OCI-LY1 (cell line): ENCODE measurements around the gene APC.

Experiments
- H2AFZ ChIP-seq: fragments of 200-600 bp; sonication (generic), shearing (Covaris generic); 2 replicates; pipeline ENCODE4 v1.6.0; 2014; ENCODE audit warnings: antibody characterized with exemption, mild to moderate bottlenecking, low read length
- H3F3A ChIP-seq: fragments of 200-600 bp; sonication (generic), shearing (Covaris generic); 2 replicates; pipeline ENCODE4 v1.6.0; 2014; ENCODE audit warnings: mild to moderate bottlenecking, antibody characterized with exemption, low read length, moderate library complexity; ENCODE audit not compliant: insufficient read depth
- H3K27ac ChIP-seq: fragments of 200-600 bp; sonication (generic); 2 replicates; pipeline ENCODE4 v1.5.1; 2014; ENCODE audit warnings: low read length, mixed run types, mild to moderate bottlenecking, low read depth; ENCODE audit not compliant: poor library complexity, severe bottlenecking
- H3K27me3 ChIP-seq: fragments of 200-600 bp; sonication (generic); 2 replicates; pipeline ENCODE4 v1.6.0; 2014; ENCODE audit warnings: antibody characterized with exemption, mild to moderate bottlenecking, low read length, moderate library complexity; ENCODE audit not compliant: insufficient read depth
- H3K36me3 ChIP-seq: fragments of 200-600 bp; sonication (generic); 2 replicates; pipeline ENCODE4 v1.6.1; 2014; ENCODE audit warnings: mild to moderate bottlenecking, antibody characterized with exemption, low read length, moderate library complexity, mixed read lengths; ENCODE audit not compliant: insufficient read depth
- H3K4me1 ChIP-seq: fragments of 200-600 bp; sonication (generic); 2 replicates; pipeline ENCODE4 v1.5.1; 2014; ENCODE audit warnings: mild to moderate bottlenecking, low read length, moderate library complexity; ENCODE audit not compliant: insufficient read depth, severe bottlenecking
- H3K4me2 ChIP-seq: fragments of 200-600 bp; sonication (generic), shearing (Covaris generic); 2 replicates; pipeline ENCODE4 v1.6.1; 2014; ENCODE audit warnings: low read length
- H3K4me3 ChIP-seq: fragments of 200-600 bp; sonication (generic); 2 replicates; pipeline ENCODE4 v1.5.1; 2014; ENCODE audit warnings: low read length, low read depth, mild to moderate bottlenecking, mixed read lengths; ENCODE audit not compliant: poor library complexity, severe bottlenecking
- H3K79me2 ChIP-seq: fragments of 200-600 bp; shearing (Covaris generic); 2 replicates; pipeline ENCODE4 v1.6.1; 2016; ENCODE audit warnings: mixed run types, low read length, mixed read lengths; ENCODE audit not compliant: insufficient read depth
- H3K9ac ChIP-seq: fragments of 200-600 bp; sonication (generic), shearing (Covaris generic); 2 replicates; pipeline ENCODE4 v1.6.1; 2014; ENCODE audit warnings: mild to moderate bottlenecking, low read length, mixed read lengths
- H3K9me2 ChIP-seq: fragments of 200-600 bp; sonication (generic), shearing (Covaris generic); 2 replicates; pipeline ENCODE4 v1.6.1; 2014; ENCODE audit warnings: low read depth, mild to moderate bottlenecking, low read length, mixed read lengths
- H3K9me3 ChIP-seq: fragments of 200-600 bp; shearing (Covaris generic); 2 replicates; pipeline ENCODE4 v1.6.1; 2014; ENCODE audit warnings: low read length, mixed read lengths
- H4K20me1 ChIP-seq: fragments of 200-600 bp; sonication (generic), shearing (Covaris generic); 2 replicates; pipeline ENCODE4 v1.6.0; 2016; ENCODE audit warnings: mild to moderate bottlenecking, low read length; ENCODE audit not compliant: insufficient read depth
- EZH2 ChIP-seq: fragments of 200-600 bp; sonication (generic), shearing (Covaris generic); IDR thresholded peaks from 2 replicates; pipeline ENCODE4 v1.8.0; 2017; ENCODE audit warnings: borderline replicate concordance, mixed run types, mild to moderate bottlenecking, antibody characterized with exemption, low read length, moderate library complexity, mixed read lengths
- TF ChIP-seq, protein P1 (sequence below): fragments of 200-600 bp; sonication (generic), shearing (Covaris generic); IDR thresholded peaks from 2 replicates; pipeline ENCODE4 v1.5.1; 2017; ENCODE audit warnings: mild to moderate bottlenecking, antibody characterized with exemption, low read length, moderate library complexity, mixed read lengths

The APC gene

DNA sequence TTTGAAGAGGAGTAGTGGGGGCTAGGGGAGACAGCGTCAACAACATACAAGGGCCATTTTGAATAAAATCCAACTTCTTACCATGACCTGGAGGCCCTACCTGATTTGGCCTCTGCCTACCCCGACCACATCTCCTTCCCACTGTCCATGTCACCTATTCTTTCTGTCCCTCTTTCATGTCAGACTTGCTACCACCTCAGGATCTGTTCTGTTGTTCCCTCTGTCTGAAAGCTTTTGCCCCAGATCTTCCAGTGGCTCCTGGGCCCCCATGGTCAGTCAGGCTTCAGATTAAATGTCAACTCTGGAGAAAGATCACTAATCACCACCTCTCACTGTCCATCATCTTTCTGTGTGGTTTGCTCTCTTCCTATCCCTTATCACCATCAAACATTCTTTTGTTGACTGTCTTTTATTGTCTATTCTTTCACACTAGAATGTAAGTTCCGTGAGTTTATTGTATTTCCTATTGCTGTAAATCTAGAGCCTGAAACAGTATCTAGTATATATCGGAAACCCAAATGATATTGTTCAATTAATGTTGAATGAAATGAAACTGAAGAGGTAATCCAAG lies 31.2 kb upstream of the APC start:
- H2AFZ ChIP-seq = peak overlapping the region; percentile 87
- no peak overlapping the region for H3K27ac ChIP-seq
- H3K9me2 ChIP-seq = no peaks in the 10 kb centered on the region
- H3K9me3 ChIP-seq = no peaks in the 10 kb centered on the region
- peak overlapping the region; percentile 90 for H3K4me2 ChIP-seq
- H3K9ac ChIP-seq = peak overlapping the region; percentile 55
- no peaks in the 10 kb centered on the region for H3F3A ChIP-seq
- no peaks in the 10 kb centered on the region for H4K20me1 ChIP-seq
- no peaks in the 10 kb centered on the region for H3K27me3 ChIP-seq
- peaks cover 36% of the 10 kb centered on the region for H3K4me1 ChIP-seq
- peaks cover 3% of the 10 kb centered on the region; the same call in 1 of the 2 replicates for H3K36me3 ChIP-seq
- peak overlapping the region; percentile 80 for H3K4me3 ChIP-seq
- no peak for TF ChIP-seq EZH2
- TF ChIP-seq, protein P1, sequence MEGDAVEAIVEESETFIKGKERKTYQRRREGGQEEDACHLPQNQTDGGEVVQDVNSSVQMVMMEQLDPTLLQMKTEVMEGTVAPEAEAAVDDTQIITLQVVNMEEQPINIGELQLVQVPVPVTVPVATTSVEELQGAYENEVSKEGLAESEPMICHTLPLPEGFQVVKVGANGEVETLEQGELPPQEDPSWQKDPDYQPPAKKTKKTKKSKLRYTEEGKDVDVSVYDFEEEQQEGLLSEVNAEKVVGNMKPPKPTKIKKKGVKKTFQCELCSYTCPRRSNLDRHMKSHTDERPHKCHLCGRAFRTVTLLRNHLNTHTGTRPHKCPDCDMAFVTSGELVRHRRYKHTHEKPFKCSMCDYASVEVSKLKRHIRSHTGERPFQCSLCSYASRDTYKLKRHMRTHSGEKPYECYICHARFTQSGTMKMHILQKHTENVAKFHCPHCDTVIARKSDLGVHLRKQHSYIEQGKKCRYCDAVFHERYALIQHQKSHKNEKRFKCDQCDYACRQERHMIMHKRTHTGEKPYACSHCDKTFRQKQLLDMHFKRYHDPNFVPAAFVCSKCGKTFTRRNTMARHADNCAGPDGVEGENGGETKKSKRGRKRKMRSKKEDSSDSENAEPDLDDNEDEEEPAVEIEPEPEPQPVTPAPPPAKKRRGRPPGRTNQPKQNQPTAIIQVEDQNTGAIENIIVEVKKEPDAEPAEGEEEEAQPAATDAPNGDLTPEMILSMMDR = no peak
- H3K79me2 ChIP-seq = peaks cover 28% of the 10 kb centered on the region

DNA sequence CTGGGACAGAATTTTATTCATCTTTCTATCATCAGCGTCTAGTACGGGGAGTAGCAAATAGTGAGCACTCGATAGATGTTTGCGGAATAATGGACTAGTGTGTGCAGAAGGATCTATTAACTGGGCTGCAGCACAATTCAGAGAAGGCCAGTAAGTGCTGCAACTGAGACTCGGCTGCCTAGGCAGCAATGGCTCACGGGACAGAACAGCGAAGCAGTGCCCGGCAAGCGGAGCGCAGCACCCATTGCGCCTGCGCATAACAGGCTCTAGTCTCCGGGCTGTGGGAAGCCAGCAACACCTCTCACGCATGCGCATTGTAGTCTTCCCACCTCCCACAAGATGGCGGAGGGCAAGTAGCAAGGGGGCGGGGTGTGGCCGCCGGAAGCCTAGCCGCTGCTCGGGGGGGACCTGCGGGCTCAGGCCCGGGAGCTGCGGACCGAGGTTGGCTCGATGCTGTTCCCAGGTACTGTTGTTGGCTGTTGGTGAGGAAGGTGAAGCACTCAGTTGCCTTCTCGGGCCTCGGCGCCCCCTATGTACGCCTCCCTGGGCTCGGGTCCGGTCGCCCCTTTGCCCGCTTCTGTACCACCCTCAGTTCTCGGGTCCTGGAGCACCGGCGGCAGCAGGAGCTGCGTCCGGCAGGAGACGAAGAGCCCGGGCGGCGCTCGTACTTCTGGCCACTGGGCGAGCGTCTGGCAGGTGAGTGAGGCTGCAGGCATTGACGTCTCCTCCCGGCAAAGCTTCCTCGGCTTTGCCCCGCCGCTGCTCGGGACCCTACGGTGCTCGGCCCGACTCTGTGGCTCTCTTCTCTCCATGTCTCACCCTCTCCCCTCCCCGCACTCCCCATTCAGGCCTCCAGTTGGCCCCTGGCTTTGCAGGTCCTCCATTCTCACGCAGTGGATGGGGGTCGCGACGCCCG lies 30.2 kb upstream of the APC start:
- no peak for TF ChIP-seq EZH2
- TF ChIP-seq, protein P1 = no peak

GRCh38 chr5:112708103-112708622 lies 29.5 kb upstream of the APC start:
- H3K9me3 ChIP-seq = no peaks in the 10 kb centered on the region
- H3K4me3 ChIP-seq = peak overlapping the region; percentile 80
- peak overlapping the region; percentile 90 for H3K4me2 ChIP-seq
- H3K9me2 ChIP-seq = no peaks in the 10 kb centered on the region
- H3K4me1 ChIP-seq = peaks cover 36% of the 10 kb centered on the region
- H3K27me3 ChIP-seq = no peaks in the 10 kb centered on the region
- peaks cover 31% of the 10 kb centered on the region for H3K79me2 ChIP-seq
- H2AFZ ChIP-seq = peak overlapping the region; percentile 36
- peak overlapping the region; percentile 31 for H3K27ac ChIP-seq
- H3K9ac ChIP-seq = peak overlapping the region; percentile 84
- H4K20me1 ChIP-seq = no peaks in the 10 kb centered on the region
- peaks cover 3% of the 10 kb centered on the region; the same call in 1 of the 2 replicates for H3K36me3 ChIP-seq
- no peak for TF ChIP-seq EZH2
- TF ChIP-seq, protein P1 = no peak
- no peaks in the 10 kb centered on the region for H3F3A ChIP-seq

More for the DNA sequence above, 30.2 kb upstream of the APC start:
- H3K27me3 ChIP-seq = no peaks in the 10 kb centered on the region
- H3K36me3 ChIP-seq = peaks cover 3% of the 10 kb centered on the region; the same call in 1 of the 2 replicates
- H3K4me2 ChIP-seq = peak overlapping the region; percentile 90
- no peaks in the 10 kb centered on the region for H4K20me1 ChIP-seq
- no peaks in the 10 kb centered on the region for H3F3A ChIP-seq
- H2AFZ ChIP-seq = peak overlapping the region; percentile 87
- H3K9ac ChIP-seq = peak overlapping the region; percentile 84
- no peaks in the 10 kb centered on the region for H3K9me3 ChIP-seq
- peaks cover 31% of the 10 kb centered on the region for H3K79me2 ChIP-seq
- peak overlapping the region; percentile 31 for H3K27ac ChIP-seq
- no peaks in the 10 kb centered on the region for H3K9me2 ChIP-seq
- H3K4me1 ChIP-seq = peaks cover 36% of the 10 kb centered on the region
- peak overlapping the region; percentile 80 for H3K4me3 ChIP-seq
